Right cardiac atrium (tissue), 5 donors: ENCODE data around the gene CLCNKB. TPM values are rescaled to one million over a fixed set of nuclear protein-coding genes. Genes with fewer than 3 reads are reported as not detected.

ENCODE experiments used
- ATAC-seq, 2 donors: fragments of 200-7000 bp; cut with Tn5 transposase; one replicate each; pipeline versions ENCODE4 v1.8.0 to v1.9.1; 2020; ENCODE audit warnings: moderate library complexity in 2 of 2, mild to moderate bottlenecking in 1 of 2
- DNase-seq, 3 donors: peaks; one replicate each; pipeline ENCODE4 v3.0.0-alpha.2; 2020
- H3K27ac ChIP-seq: one replicate; pipeline ENCODE4 v1.5.1; 2013; ENCODE audit warnings: mild to moderate bottlenecking, low read length, control low read depth, moderate library complexity
- H3K27me3 ChIP-seq: one replicate; pipeline ENCODE4 v1.6.1; 2013; ENCODE audit not compliant: control insufficient read depth, insufficient read depth
- H3K4me1 ChIP-seq: one replicate; pipeline ENCODE4 v1.6.1; 2013; ENCODE audit warnings: low read length; ENCODE audit not compliant: control insufficient read depth, insufficient read depth
- H3K4me3 ChIP-seq: one replicate; pipeline ENCODE4 v1.5.1; 2013; ENCODE audit warnings: low read length, control low read depth
- H3K9me3 ChIP-seq: one replicate; pipeline ENCODE4 v1.6.1; 2013; ENCODE audit warnings: low read length; ENCODE audit not compliant: control insufficient read depth
- WGBS: extraction: QIAGEN DNeasy Blood & Tissue Kit; methylation state at CpG from one replicate; pipeline ENCODE4 v1.1.7; 2013; 5-methylcytosine and 5-hydroxymethylcytosine counted together
- intact Hi-C, 4 donors: fragments of 100-400 bp; cut with DNase I; formaldehyde crosslinking; loops; one replicate each; pipeline versions ENCODE4 v1.11.0 to v1.14.0; 2022 to 2023
- polyA plus RNA-seq: library from polyadenylated mRNA; stranded (reverse); fragments of 200-250 nt; gene quantifications from one replicate; pipeline ENCODE4 v1.2.3, GENCODE V29; 2013
- total RNA-seq, 4 donors: library from RNA; stranded (reverse); fragmentation: NEBNext Ultra II Directional; extraction: Animal tissue kit (Norgen Biotek cat#: 25700); gene quantifications; one replicate each; pipeline ENCODE4 v1.2.1, GENCODE V29; 2021
- donor health status: healthy with polysubstance abuse.
- donor health status: DM: no; HTN: yes; CAD: no.
- donor health status: DM: no; HTN: no; CAD: no.
- donor health status: DM: no; HTN: yes; CAD: no; lungs with severe emphysema.
- donor health status: DM: yes; HTN: yes; CAD: no.

The CLCNKB gene
- total and polyA plus RNA-seq, 5 donors: 1.9 to 4.7 (median 3.6) TPM

DNA sequence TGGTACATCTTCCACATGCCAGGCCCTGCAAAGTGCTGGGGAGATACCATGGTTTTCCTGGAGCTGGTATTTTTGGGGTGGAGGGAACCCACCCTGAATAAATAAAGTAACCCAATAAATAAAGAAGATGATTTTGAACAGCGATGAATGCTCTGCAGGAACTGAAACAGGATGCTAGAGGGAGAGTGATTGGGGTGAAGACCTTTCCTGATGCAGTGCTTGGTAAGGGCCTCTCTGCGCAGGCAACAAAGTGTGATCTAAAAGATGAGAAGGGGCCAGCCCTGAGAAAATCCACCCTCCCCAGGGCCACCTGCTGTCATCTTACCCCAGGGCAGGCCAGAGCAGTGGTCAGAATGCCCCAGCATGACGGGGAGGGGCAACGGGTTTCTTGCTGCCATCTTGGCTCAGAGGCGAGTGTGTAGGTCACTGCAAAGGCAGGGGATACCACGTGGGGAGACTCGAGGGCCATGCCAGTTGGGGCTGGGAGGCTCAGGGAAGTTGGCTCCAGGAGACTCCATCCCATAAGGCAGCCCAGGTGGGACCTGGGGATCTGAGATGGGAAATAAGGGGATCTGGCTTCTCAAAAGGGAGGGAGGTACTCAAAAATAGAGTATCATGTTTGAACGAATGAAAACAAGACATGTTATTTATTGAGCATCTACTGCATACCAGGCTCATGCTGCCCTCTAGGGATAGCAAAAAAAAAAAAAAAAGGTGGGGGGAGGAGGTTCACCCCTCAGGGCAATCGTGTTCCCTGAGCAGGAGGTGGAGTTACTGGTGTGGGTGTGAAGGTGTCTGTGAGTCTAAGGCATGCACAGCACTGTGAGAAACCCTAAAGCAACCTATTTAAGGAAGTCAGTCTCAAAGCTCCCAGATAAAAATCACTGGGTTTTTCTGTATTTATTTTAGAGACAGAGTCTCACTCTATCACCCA, 36.8 kb upstream of the CLCNKB start:
- intact Hi-C loops: loop anchor here in 2 of 4 donors (5.0 kb wide), 1 partner anchor 50 kb away; no protein-coding TSS in a partner anchor
- no peaks in the 10 kb centered on the region for H3K27me3 ChIP-seq
- no peaks in the 10 kb centered on the region for H3K9me3 ChIP-seq
- H3K27ac ChIP-seq: no peak overlapping the region
- ATAC-seq (no peak), DNase-seq (no peak)
- H3K4me1 ChIP-seq: no peaks in the 10 kb centered on the region
- H3K4me3 ChIP-seq: no peak overlapping the region
- 68% methylated on average over 9 of the region's 9 CpGs for WGBS

GRCh38 chr1:16007671-16008341, 35.8 kb upstream of the CLCNKB start:
- Histone ChIP-seq H3K9me3 (no peaks in the 10 kb centered on the region), H3K27ac (no peak overlapping the region), H3K4me3 (no peak overlapping the region), H3K4me1 (peaks cover 2% of the 10 kb centered on the region), H3K27me3 (no peaks in the 10 kb centered on the region)
- intact Hi-C loops: loop anchor here in 3 of 4 donors (1.0 to 5.0 kb wide), 3 partner anchors 25 to 49 kb away; no protein-coding TSS in a partner anchor
- DNase-seq: no peak
- no peak for ATAC-seq
- 77% methylated on average over 6 of the region's 6 CpGs for WGBS

GRCh38 chr1:16009030-16009460, 34.5 kb upstream of the CLCNKB start:
- 2% methylated on average over 4 of the region's 4 CpGs for WGBS
- DNase-seq: peak; percentile 78 to 92 (median 89)
- Histone ChIP-seq H3K9me3 (no peaks in the 10 kb centered on the region), H3K4me1 (peaks cover 2% of the 10 kb centered on the region), H3K27ac (no peak overlapping the region), H3K27me3 (no peaks in the 10 kb centered on the region), H3K4me3 (no peak overlapping the region)
- intact Hi-C loops: loop anchor here in 3 of 4 donors (2.0 to 5.0 kb wide), 2 partner anchors 46 to 48 kb away; no protein-coding TSS in a partner anchor
- peak; percentile 15 to 25 for ATAC-seq

DNA sequence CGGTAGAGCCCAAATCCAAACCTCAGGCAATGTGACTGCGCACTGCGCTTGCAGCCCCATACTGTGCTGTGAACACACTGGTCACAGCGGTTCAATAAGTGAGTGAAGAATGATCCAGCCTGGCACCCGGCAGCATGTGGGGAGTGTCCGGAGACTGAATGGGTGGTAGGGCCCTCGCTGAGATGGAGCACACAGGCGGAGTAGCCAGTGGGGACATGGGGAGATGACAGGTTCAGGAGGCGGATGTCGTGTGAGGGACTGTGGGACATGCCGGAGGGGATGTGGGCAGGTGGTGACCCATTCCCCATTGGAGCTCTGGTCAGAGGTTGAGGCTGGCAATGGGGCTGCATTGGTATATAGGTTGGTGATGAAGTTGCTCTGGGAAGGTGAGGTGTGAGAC, 33.9 kb upstream of the CLCNKB start:
- 89% methylated on average over 11 of the region's 11 CpGs for WGBS
- Histone ChIP-seq H3K9me3 (no peaks in the 10 kb centered on the region), H3K4me1 (peaks cover 2% of the 10 kb centered on the region), H3K27ac (no peak overlapping the region), H3K4me3 (no peak overlapping the region), H3K27me3 (no peaks in the 10 kb centered on the region)
- DNase-seq: peak in 1 of 3 donors; percentile 48
- intact Hi-C loops: loop anchor here (2.0 to 5.0 kb wide), 3 partner anchors 43 to 48 kb away; no protein-coding TSS in a partner anchor
- ATAC-seq: no peak

DNA sequence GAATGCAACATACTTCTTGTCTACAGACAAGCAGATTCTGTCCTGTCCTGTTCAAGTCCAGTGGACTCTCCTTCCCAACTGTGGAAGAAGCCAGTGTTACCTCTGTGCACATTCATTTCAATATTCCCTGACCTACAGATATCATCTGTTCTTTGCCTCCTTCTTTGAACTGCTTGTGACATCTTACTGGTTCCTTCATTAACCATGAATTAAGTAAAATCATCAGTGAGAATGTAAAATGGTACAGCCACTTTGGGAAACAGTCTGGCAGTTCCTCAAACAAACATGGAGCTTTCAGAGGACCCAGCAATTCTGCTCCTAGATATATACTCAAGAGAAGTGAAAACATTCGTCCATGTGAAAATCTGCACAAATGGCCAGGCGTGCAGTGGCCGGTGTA, 32.7 kb upstream of the CLCNKB start:
- DNase-seq (no peak), ATAC-seq (no peak)
- WGBS: 94% methylated on average over 3 of the region's 3 CpGs
- Histone ChIP-seq H3K27me3 (no peaks in the 10 kb centered on the region), H3K4me3 (no peak overlapping the region), H3K4me1 (peaks cover 2% of the 10 kb centered on the region), H3K27ac (no peak overlapping the region), H3K9me3 (no peaks in the 10 kb centered on the region)
- intact Hi-C loops: loop anchor here in 1 of 4 donors (5.0 kb wide), 1 partner anchor 41 kb away; no protein-coding TSS in a partner anchor

DNA sequence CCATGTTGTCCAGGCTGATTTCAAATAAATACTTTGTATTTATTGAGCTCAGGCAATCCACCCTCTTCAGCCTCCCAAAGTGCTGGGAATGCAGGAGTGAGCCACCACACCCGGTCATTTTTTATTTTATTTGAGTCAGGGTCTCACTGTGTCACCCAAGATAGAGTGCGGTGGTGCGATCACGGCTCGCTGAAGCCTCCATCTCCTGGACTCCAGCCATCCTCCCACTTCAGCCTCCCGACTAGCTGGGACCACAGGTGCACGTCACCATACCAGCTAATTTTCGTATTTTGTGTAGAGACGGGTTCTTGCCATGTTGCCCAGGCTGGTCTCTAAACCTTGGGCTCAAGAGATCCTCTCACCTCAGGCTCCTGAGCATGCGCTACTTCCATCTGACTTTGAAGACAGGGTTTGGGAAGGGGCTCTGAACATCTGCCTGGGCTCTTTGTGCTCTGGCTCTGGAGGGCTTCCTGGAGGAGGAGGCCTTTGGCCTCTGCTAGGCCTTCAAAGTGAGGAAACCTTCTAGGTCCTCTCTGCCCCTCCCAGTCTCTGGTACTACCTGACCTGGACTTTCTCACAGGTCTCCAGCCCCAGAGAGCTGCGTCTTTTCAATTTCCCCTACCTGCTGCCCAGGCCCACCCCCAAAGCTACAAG, 31.5 kb upstream of the CLCNKB start:
- H3K4me1 ChIP-seq: peaks cover 2% of the 10 kb centered on the region
- ATAC-seq: no peak

DNA sequence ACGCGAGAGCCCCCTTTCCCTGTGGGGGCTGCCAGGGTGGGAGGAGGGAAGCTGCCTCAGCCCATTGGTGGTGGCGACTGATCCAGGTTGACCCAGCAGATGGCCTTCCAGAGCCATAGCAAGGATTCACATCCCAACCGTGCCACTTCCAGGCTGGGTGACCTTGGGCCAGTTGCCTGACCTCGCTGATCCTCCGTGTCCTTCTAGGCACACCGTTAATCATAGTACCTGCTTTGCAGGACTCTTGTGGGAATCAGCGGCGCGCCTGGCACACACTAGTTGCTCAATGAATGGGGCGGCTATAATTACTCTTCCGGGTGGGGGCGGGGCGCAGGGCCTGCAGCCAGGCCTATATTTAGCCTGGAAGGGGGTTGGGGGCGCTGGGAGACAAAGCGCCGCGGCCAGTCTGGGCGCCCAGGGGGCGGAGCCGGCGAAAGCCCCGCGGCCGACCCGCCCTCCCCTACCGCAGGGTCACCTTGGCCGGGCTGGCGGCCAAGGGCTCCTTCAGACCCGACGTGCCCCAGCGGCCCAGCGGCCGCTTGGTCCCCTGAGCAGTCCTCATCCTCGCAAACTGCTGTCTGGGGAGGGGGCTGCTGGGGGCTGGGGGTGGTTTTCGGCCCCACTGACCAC, 30.9 kb upstream of the CLCNKB start:
- Histone ChIP-seq H3K4me1 (peaks cover 2% of the 10 kb centered on the region), H3K9me3 (no peaks in the 10 kb centered on the region), H3K27ac (peak overlapping the region; percentile 58), H3K4me3 (no peak overlapping the region), H3K27me3 (no peaks in the 10 kb centered on the region)
- 3% methylated on average over 36 of the region's 36 CpGs for WGBS
- DNase-seq (peak; percentile 75 to 91 (median 90)), ATAC-seq (peak; percentile 44 to 48)
- intact Hi-C loops: loop anchor here in 1 of 4 donors (5.0 kb wide), 1 partner anchor 40 kb away; no protein-coding TSS in a partner anchor

More for the DNA sequence above, 31.5 kb upstream of the CLCNKB start:
- WGBS: 93% methylated on average over 11 of the region's 11 CpGs
- Histone ChIP-seq H3K4me3 (no peak overlapping the region), H3K27ac (peak overlapping the region; percentile 58), H3K9me3 (no peaks in the 10 kb centered on the region), H3K27me3 (no peaks in the 10 kb centered on the region)
- peak in 2 of 3 donors; percentile 53 to 58 for DNase-seq
- intact Hi-C loops: loop anchor here in 1 of 4 donors (5.0 kb wide), 1 partner anchor 40 kb away; no protein-coding TSS in a partner anchor

GRCh38 chr1:16013220-16013907, 30.2 kb upstream of the CLCNKB start:
- 14% methylated on average over 28 of the region's 28 CpGs for WGBS
- Histone ChIP-seq H3K27me3 (no peaks in the 10 kb centered on the region), H3K27ac (peak overlapping the region; percentile 99), H3K4me3 (no peak overlapping the region), H3K4me1 (peaks cover 2% of the 10 kb centered on the region), H3K9me3 (no peaks in the 10 kb centered on the region)
- intact Hi-C loops: loop anchor here in 1 of 4 donors (5.0 kb wide), 1 partner anchor 39 kb away; no protein-coding TSS in a partner anchor
- peak; percentile 47 to 50 for ATAC-seq
- peak; percentile 77 to 91 (median 81) for DNase-seq

- 47% methylated on average over 4 of the region's 4 CpGs for WGBS
- intact Hi-C loops: loop anchor here in 1 of 4 donors (5.0 kb wide), 1 partner anchor 38 kb away; no protein-coding TSS in a partner anchor
- Histone ChIP-seq H3K27me3 (no peaks in the 10 kb centered on the region), H3K4me1 (peaks cover 2% of the 10 kb centered on the region), H3K27ac (peak overlapping the region; percentile 99), H3K9me3 (no peaks in the 10 kb centered on the region), H3K4me3 (no peak overlapping the region)
- ATAC-seq (no peak), DNase-seq (peak in 1 of 3 donors; percentile 34)
These were observed 29.7 kb upstream of the CLCNKB start for GRCh38 chr1:16013908-16014258.
